H1 (cell line): ENCODE results near the gene ABL2.

ENCODE experiments used
- CTCF ChIP-seq, 3 experiments: IDR thresholded peaks; 1 replicate in 2 of 3; 2 replicates in 1 of 3; pipeline versions ENCODE4 v1.5.1 to v1.6.1; 2011; ENCODE audit warnings: low read length in 3 of 3, mild to moderate bottlenecking in 3 of 3, inconsistent platforms in 2 of 3, low read depth in 1 of 3, moderate library complexity in 1 of 3; ENCODE audit not compliant: insufficient read depth in 1 of 3; ENCODE audit errors: control extremely low read depth in 1 of 3
- FOSL1 ChIP-seq: IDR thresholded peaks from 2 replicates; pipeline ENCODE4 v1.6.1; 2011; ENCODE audit warnings: mild to moderate bottlenecking, low read depth, low read length, moderate library complexity; ENCODE audit not compliant: insufficient read depth

- TF ChIP-seq CTCF (IDR thresholded peaks at IDR 0.05; ENCODE audit: control extremely low read depth in 1 of 3, insufficient read depth in 1 of 3, low read depth in 1 of 3, low read length in 3 of 3) (no peak), FOSL1 (no peak)
Measured at GRCh38 chr1:179052776-179053175, 176.7 kb downstream of the ABL2 start.
